ENCODE data around the gene SIX1.

Gene SIX1

DNA sequence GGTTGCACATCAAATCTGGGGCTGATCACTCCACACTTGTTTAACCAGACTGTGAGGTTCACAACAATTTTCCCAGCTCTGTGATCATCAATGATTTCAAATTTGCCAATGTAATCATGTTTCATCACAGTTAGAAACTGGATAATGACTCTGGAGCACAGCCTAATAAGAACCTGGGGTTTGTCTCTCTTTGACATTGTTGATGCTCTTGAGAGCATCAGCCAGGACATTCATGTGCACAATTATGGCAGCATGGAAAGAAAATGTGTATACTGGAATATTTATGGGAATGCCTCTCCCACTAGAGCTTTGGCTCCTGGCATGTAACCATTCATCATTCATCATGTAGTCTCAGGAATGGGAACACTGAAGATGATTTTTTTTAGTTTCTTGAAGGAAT is 47.0 kb downstream of the SIX1 start:
- in situ Hi-C loops (cut with MboI; ENCODE audit: low pct_unique_long_range_greater_than_20kb, low sequenced_read_pairs, unreplicated experiment): no loop called here

DNA sequence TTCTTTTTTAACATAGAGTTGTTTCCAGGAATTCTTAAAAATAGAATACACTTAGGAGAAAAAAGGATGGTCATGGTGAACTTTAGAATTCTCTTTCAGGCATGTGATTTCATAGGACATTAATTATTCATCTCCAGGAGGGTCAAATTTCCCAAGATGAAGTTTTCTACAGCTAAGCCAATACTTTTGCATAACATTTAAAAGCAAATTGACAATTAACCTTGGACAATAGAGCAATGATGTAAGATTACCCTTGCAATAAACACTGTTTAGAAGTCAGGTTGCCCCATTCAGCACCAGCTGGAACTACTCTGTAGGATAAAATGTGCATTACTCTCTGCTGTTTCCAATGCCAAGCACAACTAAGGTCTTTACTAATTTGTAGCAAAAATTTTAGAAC is 49.5 kb downstream of the SIX1 start:
- DNase-seq (ENCODE audit: low spot score): no peak
- no peak for TF ChIP-seq CTCF (IDR thresholded peaks at IDR 0.05; ENCODE audit: extremely low read depth, insufficient read depth, missing control alignments)
- in situ Hi-C loops (cut with MboI; ENCODE audit: low pct_unique_long_range_greater_than_20kb, low sequenced_read_pairs, unreplicated experiment): no loop called here

More for the DNA sequence above, 47.0 kb downstream of the SIX1 start:
- no peak for TF ChIP-seq CTCF (IDR thresholded peaks at IDR 0.05; ENCODE audit: extremely low read depth, insufficient read depth, missing control alignments)
- DNase-seq (ENCODE audit: low spot score): no peak

DNA sequence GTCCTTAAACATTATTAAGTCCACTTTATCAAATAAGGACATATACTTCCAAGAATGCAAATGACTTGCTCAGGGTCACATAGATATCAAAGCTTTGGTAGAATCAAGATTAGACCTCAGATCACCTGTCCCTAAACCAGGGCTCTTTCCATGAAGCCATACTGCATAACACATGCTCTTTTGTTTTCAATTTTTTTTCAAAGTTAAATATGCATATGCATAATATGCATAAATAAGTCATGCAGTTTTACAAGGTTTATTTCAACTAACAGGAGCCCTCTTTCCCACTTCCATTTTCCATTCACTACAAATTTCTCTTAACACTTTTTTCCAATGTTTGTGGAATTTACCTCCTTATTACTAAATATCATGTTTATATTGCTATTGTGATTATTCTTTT is 53.1 kb downstream of the SIX1 start:
- no peak for DNase-seq (ENCODE audit: low spot score)
- in situ Hi-C loops (cut with MboI; ENCODE audit: low pct_unique_long_range_greater_than_20kb, low sequenced_read_pairs, unreplicated experiment): no loop called here
- no peak for TF ChIP-seq CTCF (IDR thresholded peaks at IDR 0.05; ENCODE audit: extremely low read depth, insufficient read depth, missing control alignments)

DNA sequence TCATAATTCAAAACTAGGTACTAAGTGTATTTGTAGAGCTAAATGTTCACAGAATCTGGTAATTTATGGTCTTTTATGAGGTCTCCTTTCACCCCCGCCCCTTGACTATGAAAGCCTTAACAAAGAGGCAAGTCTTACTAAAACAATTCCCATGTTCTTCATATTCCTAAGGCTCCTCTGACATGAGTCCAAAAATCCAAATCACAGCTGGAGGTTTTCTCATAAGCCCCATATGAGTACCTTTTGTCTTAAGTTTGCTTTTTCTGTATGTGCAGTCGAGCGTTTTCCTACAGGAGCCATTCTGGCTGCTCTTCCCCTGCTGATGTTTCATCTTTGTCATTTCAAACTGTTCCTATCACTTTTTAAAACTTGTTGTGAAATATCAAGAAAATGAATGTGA is 55.2 kb downstream of the SIX1 start:
- DNase-seq (ENCODE audit: low spot score): no peak
- in situ Hi-C loops (cut with MboI; ENCODE audit: low pct_unique_long_range_greater_than_20kb, low sequenced_read_pairs, unreplicated experiment): no loop called here
- no peak for TF ChIP-seq CTCF (IDR thresholded peaks at IDR 0.05; ENCODE audit: extremely low read depth, insufficient read depth, missing control alignments)

All from GM13977 (cell line).